GM21423 (cell line): ENCODE measurements around the gene ZNRF3.
"Not testable (repeated sequence)": the region's sequence is repeated elsewhere in the genome, so short reads cannot be mapped to it uniquely, and the experiment has no call there.

Experiments
- ATAC-seq: cut with Tn5 transposase; IDR thresholded peaks from one replicate; pipeline ENCODE4 v1.9.1; 2021; ENCODE audit warnings: mild to moderate bottlenecking, moderate library complexity; ENCODE audit not compliant: unreplicated experiment

Gene ZNRF3

DNA sequence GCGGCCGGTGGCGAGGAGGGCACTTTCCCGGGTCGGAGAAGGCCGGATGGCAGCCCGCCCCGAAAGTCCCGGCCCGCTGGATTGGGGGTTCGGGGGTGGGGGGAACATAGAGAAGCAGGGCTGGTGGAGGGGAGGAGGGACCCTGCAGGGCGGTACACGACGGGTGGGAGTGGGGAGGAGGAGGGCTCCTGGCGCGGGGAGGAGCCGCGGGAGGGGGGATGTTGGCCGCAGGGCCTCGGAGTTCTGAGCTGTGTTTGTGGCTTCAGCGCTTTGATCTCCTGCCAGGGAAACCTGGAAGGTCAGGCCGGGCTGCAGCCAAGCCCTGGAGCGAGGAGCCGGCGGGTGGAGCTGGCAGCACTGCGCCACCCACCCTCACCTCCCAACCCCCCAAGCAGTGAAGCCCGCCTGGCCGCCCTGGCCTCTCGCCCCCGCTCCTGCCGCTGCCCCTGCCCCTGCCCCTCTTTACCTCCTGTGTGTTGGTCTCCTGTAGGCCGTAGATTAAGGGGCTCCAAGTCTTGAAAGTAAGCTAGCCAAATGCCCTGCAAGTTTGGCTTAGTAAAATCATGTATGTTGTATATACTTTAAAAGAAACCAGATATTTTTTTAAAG, 147.3 kb downstream of the ZNRF3 start:
- ATAC-seq, result no peak

- ATAC-seq, result no peak
These were observed 148.0 kb downstream of the ZNRF3 start for GRCh38 chr22:29031227-29032011.

GRCh38 chr22:29032014-29032475, 148.7 kb downstream of the ZNRF3 start:
- ATAC-seq, result no peak

GRCh38 chr22:29032584-29032983, 149.2 kb downstream of the ZNRF3 start:
- no peak for ATAC-seq

DNA sequence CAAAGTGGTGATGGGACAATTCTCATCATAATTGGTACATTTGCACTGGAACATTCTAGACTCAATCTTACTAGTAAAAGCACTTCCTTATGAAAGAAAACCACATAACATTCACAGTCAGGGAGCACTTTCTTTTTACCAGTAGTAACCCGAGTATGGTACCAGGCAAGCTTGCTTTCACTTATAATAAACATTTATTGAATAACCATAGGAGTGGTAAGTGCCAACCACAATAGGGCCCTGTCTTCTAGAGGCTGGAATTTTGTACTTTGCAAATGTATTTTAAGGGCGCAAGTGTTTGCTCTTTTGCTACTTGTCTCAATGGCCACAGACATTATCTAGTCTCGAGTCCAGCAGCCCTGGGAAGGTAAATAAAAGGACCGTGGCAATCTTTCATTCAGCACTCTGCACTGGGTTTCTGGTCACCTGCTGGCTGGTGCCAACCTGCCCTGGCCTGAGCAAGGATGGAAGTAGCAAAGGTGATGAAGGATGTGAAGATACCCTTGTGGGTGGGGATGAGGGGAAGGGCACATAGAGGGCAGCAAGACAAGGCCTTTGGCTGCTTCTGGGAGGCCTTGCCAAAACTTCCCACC, 154.1 kb downstream of the ZNRF3 start:
- ATAC-seq, result no peak

DNA sequence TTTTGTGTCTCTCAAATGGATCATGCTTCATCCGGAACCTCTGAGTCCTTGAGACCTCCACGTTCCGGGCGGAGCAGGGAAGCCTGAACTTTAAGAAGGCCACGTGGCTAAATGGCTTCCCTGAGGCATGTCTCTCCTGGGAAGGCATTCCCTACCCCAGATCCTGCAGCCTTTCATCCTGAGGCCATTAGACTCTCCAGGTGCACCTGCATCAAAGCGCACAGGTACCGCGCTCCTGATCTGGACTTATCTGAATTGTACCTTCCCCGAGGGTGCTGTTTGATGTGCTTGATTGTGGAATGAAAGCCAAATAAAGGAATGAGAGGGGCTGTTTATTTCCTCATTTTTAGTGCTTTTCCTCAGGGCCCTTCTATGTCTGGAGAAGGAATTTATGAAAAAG, 155.8 kb downstream of the ZNRF3 start:
- no peak for ATAC-seq

DNA sequence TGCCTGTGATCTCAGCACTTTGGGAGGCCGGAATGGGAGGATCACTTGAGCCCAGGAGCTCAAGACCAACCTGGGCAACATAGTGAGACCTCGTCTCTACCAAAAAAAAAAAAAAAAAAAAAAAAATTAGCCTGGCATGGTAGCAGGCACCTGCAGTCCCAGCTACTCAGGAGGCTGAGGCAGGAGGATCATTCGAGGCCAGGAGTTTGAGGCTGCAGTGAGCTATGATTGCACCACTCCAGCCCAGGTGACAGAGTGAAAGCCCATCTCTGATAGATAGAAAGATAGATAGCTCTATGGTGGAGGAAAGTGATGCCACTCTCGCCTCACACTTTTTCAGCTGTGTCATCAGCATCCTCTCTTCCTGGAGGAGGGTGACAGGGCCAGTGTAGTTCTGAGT, 156.3 kb downstream of the ZNRF3 start:
- not testable (repeated sequence) for ATAC-seq

DNA sequence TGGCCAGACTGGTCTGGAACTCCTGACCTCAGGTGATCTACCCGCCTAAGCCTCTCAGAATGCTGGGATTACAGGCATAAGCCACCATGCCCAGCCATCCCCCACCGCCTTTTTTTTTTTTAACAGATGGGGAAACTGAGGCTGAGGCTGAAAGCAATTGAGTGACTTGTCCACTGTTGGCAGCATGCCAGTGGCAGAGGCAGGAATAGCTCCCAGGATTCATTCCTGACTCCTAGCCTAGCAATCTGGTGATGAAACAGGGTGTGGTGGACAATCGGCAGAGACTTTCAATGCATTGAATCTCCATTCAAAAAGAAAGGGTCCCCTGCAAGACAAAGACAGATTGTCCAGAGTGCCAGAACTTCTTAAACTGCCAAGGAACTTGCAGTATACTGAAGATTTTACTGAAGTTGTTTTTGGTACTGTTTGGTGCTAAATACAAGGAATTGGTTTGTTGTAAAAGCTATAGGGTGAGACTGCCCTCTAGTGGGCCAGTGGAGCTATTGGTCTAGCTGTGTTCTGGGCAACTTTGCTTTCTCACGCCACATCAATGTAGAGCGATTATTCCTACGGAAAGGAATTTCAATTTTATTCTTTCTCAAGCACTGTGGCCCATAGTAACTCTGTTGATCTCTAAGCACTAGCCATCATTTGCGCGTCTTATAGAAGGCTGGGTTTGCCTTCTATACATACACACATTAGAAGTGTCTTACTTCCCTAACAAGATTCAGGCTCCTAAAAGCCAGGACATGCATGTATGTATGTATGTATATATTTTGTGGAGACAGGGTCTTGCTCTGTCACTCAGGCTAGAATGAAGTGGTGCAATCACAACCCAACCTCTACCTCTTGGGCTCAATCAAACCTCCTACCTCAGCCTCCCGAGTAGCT, 157.3 kb downstream of the ZNRF3 start:
- ATAC-seq, result no peak

DNA sequence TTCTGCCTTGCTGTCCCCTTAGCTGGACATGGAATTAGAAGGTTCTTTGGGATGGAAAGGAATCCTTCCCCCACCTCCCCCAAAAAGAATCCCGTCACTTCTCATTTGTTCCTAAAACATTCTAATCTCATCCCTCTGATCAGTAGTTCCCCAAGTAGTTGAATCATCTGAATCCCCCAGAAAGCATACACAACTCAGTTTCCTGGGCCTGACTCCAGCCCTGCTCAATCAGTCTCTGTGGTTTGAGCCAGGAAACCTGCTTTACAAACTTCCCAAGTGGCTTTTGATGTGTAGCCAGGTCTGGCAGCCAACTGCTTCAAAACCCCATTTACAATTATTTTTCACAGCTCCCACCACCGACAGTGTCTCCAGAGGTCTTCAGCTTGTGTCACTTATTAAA, 158.0 kb downstream of the ZNRF3 start:
- no peak for ATAC-seq

DNA sequence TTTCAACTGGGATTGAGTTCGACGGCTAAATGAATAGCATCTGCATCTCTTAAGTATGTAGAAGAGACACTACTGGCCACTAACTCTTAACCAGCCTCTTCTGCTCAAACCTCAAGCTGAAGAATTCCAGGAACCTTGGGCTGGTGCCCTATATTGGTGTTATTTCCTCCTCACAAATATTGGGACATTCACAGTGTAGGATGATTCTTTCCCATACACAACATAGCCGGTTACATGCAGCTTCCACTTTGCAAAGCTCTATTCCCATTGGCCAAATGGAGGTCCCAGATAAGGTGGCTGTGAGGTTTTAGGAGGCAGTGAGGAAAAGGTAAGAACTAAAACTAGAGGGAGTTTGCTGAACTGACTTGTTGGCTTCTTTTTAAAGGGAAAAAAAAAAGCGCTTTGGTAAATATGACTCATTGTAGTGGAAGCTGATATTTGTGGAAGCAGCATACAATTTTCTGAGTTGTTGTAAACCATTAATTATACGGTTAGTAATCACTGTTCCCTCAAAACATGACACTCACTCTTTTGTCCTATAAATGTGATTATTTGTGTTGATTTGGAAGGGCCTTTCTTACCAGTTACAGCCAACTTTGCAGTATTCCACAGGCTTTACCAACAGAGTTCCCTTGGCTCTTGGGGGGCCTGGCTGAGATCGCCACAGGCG, 160.7 kb downstream of the ZNRF3 start:
- ATAC-seq, result no peak

DNA sequence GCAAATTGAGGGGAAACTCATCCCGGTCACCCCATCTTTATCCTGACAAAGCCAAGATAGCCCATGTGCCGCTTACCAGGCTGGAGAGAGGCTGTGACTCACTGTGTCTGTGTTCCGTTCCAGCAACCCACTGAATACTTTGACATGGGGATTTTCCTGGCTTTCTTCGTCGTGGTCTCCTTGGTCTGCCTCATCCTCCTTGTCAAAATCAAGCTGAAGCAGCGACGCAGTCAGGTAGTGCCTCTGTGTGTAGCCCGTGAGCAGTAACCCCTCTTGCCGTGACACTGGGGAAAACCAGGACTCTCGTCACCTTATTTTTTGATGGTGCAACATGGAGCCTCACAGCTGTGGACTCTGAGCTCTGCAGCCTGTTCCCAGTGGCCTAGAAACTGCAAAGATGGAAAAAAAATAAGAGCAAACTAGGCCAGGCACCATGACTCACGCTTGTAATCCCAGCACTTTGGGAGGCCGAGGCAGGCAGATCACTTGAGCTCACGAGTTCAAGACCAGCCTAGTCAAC, 161.3 kb downstream of the ZNRF3 start:
- no peak for ATAC-seq

GRCh38 chr22:29048822-29049654, 165.7 kb downstream of the ZNRF3 start:
- ATAC-seq, result no peak

DNA sequence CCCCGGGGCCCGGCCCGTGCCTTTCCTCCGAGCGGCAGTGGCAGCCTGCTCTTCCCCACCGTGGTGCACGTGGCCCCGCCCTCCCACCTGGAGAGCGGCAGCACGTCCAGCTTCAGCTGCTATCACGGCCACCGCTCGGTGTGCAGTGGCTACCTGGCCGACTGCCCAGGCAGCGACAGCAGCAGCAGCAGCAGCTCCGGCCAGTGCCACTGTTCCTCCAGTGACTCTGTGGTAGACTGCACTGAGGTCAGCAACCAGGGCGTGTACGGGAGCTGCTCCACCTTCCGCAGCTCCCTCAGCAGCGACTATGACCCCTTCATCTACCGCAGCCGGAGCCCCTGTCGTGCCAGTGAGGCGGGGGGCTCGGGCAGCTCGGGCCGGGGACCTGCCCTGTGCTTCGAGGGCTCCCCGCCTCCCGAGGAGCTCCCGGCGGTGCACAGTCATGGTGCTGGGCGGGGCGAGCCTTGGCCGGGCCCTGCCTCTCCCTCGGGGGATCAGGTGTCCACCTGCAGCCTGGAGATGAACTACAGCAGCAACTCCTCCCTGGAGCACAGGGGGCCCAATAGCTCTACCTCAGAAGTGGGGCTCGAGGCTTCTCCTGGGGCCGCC, 166.4 kb downstream of the ZNRF3 start:
- no peak for ATAC-seq

GRCh38 chr22:29050457-29050856, 167.1 kb downstream of the ZNRF3 start:
- ATAC-seq, result no peak

DNA sequence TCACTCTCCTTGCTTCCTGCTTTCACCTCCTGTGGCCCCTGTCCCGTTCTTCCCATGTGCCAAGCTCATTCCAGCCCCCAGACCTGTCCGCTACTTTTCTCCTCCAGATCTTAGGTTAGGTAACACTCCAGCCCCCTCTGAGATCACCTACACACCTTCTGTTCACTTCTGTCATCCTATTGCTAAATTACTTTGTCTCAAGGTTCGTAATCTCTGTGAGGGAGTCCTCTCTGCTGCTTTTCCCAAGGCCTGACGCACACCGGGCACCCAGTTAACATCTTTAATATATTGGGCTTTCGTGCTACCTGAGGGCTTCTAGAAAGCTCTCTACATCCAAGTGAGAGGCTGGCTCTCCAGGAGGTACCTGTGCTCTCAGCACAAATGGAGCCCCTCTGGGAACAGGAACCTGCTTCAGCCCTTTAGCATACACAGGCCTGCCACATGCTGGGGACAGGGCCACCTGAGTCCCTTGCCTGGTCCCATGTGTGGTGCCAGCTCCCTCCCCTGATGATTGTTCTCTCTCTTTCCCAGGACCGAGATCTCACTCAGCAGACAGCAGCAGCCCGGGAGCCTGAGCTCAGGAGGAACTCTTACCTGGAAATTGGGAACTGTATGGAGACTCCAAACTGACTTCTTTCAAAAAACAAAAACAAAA, 169.8 kb downstream of the ZNRF3 start:
- ATAC-seq, result no peak

GRCh38 chr22:29054251-29054767, 170.9 kb downstream of the ZNRF3 start:
- ATAC-seq, result no peak

GRCh38 chr22:29055192-29055830, 171.9 kb downstream of the ZNRF3 start:
- ATAC-seq, result no peak

DNA sequence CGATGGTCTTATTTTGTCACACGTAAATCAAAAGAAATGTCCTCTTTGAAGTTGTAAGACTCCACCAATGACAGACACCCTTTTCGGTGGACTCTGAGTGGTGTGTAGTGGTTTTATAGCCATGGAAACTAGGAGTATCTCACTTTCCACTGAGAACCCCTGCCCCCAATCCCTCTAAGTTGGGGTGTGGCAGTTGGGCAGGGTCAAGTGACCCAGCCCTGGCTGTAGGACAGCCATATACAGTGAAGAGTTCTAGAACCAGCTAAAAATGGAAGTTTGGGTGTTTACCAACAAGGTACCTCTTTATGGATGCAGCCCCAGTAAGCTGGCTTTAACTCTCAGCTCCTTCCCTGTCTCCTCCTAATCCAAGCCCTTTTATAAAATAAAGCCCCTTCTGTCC, 173.1 kb downstream of the ZNRF3 start:
- ATAC-seq, result no peak
